Eye (tissue), 1 donor: ENCODE data around the gene GLB1L3.
A peak's percentile ranks its signal among the peaks of the same experiment; 100 is the strongest.
"Not testable (repeated sequence)": the region's sequence is repeated elsewhere in the genome, so short reads cannot be mapped to it uniquely, and the experiment has no call there.

Source experiments
- DNase-seq: peaks from one replicate; pipeline ENCODE4 v3.0.0-alpha.2; 2015

Gene GLB1L3

GRCh38 chr11:134276396-134277182 is 410 bp downstream of the GLB1L3 start:
- DNase-seq = peak; percentile 61

GRCh38 chr11:134277183-134278001 is 1.2 kb downstream of the GLB1L3 start:
- peak; percentile 67 for DNase-seq

GRCh38 chr11:134278356-134278755 is 2.2 kb downstream of the GLB1L3 start:
- DNase-seq = no peak

- DNase-seq = not testable (repeated sequence)
These were observed 5.5 kb downstream of the GLB1L3 start for GRCh38 chr11:134281635-134282034.

- DNase-seq = no peak
These were observed 6.2 kb downstream of the GLB1L3 start for GRCh38 chr11:134282121-134283045.

- no peak for DNase-seq
These were observed 7.5 kb downstream of the GLB1L3 start for GRCh38 chr11:134283461-134284230.

- not testable (repeated sequence) for DNase-seq
These were observed 8.2 kb downstream of the GLB1L3 start for GRCh38 chr11:134284349-134284748.

- DNase-seq = no peak
These were observed 11.4 kb downstream of the GLB1L3 start for GRCh38 chr11:134287561-134287960.

- no peak for DNase-seq
These were observed 12.3 kb downstream of the GLB1L3 start for GRCh38 chr11:134288486-134288885.

- DNase-seq = no peak
These were observed 13.0 kb downstream of the GLB1L3 start for GRCh38 chr11:134289167-134289566.

- DNase-seq = peak; percentile 76
These were observed 13.6 kb downstream of the GLB1L3 start for GRCh38 chr11:134289789-134290188.

GRCh38 chr11:134290646-134291045 is 14.5 kb downstream of the GLB1L3 start:
- DNase-seq = no peak

- no peak for DNase-seq
These were observed 15.0 kb downstream of the GLB1L3 start for GRCh38 chr11:134291196-134291595.

- no peak for DNase-seq
These were observed 16.5 kb downstream of the GLB1L3 start for GRCh38 chr11:134292661-134293060.

GRCh38 chr11:134293119-134294113 is 17.2 kb downstream of the GLB1L3 start:
- no peak for DNase-seq

GRCh38 chr11:134294664-134295063 is 18.5 kb downstream of the GLB1L3 start:
- DNase-seq = no peak

GRCh38 chr11:134312223-134312622 is 36.0 kb downstream of the GLB1L3 start:
- DNase-seq = no peak

- no peak for DNase-seq
These were observed 36.6 kb downstream of the GLB1L3 start for GRCh38 chr11:134312807-134313206.

GRCh38 chr11:134313379-134313778 is 37.2 kb downstream of the GLB1L3 start:
- no peak for DNase-seq

- DNase-seq = peak; percentile 40
These were observed 37.8 kb downstream of the GLB1L3 start for GRCh38 chr11:134313821-134314607.
